ENCODE data around the gene PLPP4. TPM values are rescaled to one million over a fixed set of nuclear protein-coding genes. Genes with fewer than 3 reads are reported as not detected.

The PLPP4 gene
- total RNA-seq, 6 donors from 2014 or later, result 0.20 to 0.54 TPM; not detected in 4

GRCh38 chr10:120601999-120602398 is 145.0 kb downstream of the PLPP4 start:
- no peaks in the 10 kb centered on the region for H3K36me3 ChIP-seq
- no peak overlapping the region for H3K27ac ChIP-seq
- H3K9me3 ChIP-seq, result no peaks in the 10 kb centered on the region
- H3K4me1 ChIP-seq, result no peaks in the 10 kb centered on the region
- H3K27me3 ChIP-seq, result no peaks in the 10 kb centered on the region
- WGBS, 2 donors, result 93 to 96% methylated on average over 2 of the region's 2 CpGs
- TF ChIP-seq, protein P1, sequence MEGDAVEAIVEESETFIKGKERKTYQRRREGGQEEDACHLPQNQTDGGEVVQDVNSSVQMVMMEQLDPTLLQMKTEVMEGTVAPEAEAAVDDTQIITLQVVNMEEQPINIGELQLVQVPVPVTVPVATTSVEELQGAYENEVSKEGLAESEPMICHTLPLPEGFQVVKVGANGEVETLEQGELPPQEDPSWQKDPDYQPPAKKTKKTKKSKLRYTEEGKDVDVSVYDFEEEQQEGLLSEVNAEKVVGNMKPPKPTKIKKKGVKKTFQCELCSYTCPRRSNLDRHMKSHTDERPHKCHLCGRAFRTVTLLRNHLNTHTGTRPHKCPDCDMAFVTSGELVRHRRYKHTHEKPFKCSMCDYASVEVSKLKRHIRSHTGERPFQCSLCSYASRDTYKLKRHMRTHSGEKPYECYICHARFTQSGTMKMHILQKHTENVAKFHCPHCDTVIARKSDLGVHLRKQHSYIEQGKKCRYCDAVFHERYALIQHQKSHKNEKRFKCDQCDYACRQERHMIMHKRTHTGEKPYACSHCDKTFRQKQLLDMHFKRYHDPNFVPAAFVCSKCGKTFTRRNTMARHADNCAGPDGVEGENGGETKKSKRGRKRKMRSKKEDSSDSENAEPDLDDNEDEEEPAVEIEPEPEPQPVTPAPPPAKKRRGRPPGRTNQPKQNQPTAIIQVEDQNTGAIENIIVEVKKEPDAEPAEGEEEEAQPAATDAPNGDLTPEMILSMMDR (IDR thresholded peaks at IDR 0.05), result no peak
- DNase-seq (no peak), ATAC-seq (ENCODE audit: low FRiP score in 2 of 2) (no peak)
- no peak overlapping the region for H3K4me3 ChIP-seq

GRCh38 chr10:120605410-120605809 is 148.4 kb downstream of the PLPP4 start:
- no peaks in the 10 kb centered on the region for H3K36me3 ChIP-seq
- no peak for ATAC-seq (ENCODE audit: low FRiP score in 2 of 2)
- no peaks in the 10 kb centered on the region for H3K9me3 ChIP-seq
- no peaks in the 10 kb centered on the region for H3K4me1 ChIP-seq
- no peak overlapping the region for H3K27ac ChIP-seq
- no peak for TF ChIP-seq EP300 (IDR thresholded peaks at IDR 0.05)
- TF ChIP-seq POLR2A (IDR thresholded peaks at IDR 0.05), result no peak
- no peaks in the 10 kb centered on the region for H3K27me3 ChIP-seq
- DNase-seq, result no peak
- WGBS, 2 donors, result 81 to 82% methylated on average over 3 of the region's 3 CpGs
- H3K4me3 ChIP-seq, result no peak overlapping the region

- TF ChIP-seq POLR2A (IDR thresholded peaks at IDR 0.05), result no peak
- TF ChIP-seq, protein P1 (IDR thresholded peaks at IDR 0.05), result no peak
- no peak for TF ChIP-seq EP300 (IDR thresholded peaks at IDR 0.05)
- TF ChIP-seq POLR2AphosphoS5 (IDR thresholded peaks at IDR 0.05), result no peak
- 79% methylated on average over 5 of the region's 5 CpGs for WGBS, 2 donors
- no peak for ATAC-seq (ENCODE audit: low FRiP score in 2 of 2)
- H3K27ac ChIP-seq, result no peak overlapping the region
- no peaks in the 10 kb centered on the region for H3K4me1 ChIP-seq
- no peak overlapping the region for H3K4me3 ChIP-seq
- no peaks in the 10 kb centered on the region for H3K9me3 ChIP-seq
- H3K27me3 ChIP-seq, result no peaks in the 10 kb centered on the region
- no peaks in the 10 kb centered on the region for H3K36me3 ChIP-seq
- DNase-seq, result no peak
These were observed 149.2 kb downstream of the PLPP4 start for GRCh38 chr10:120606051-120606764.

- DNase-seq (no peak), ATAC-seq (ENCODE audit: low FRiP score in 2 of 2) (peak in 1 of 2 donors; percentile 15)
- 91 to 94% methylated on average over 2 of the region's 2 CpGs for WGBS, 2 donors
- H3K4me1 ChIP-seq, result no peaks in the 10 kb centered on the region
- H3K4me3 ChIP-seq, result no peak overlapping the region
- no peaks in the 10 kb centered on the region for H3K9me3 ChIP-seq
- no peaks in the 10 kb centered on the region for H3K36me3 ChIP-seq
- TF ChIP-seq POLR2A (IDR thresholded peaks at IDR 0.05) (no peak), POLR2AphosphoS5 (IDR thresholded peaks at IDR 0.05) (no peak), EP300 (IDR thresholded peaks at IDR 0.05) (no peak)
- TF ChIP-seq, protein P1 (IDR thresholded peaks at IDR 0.05), result no peak
- H3K27me3 ChIP-seq, result no peaks in the 10 kb centered on the region
- H3K27ac ChIP-seq, result no peak overlapping the region
These were observed 150.1 kb downstream of the PLPP4 start for GRCh38 chr10:120607016-120607709.

GRCh38 chr10:120607710-120608703 is 151.0 kb downstream of the PLPP4 start:
- no peak overlapping the region for H3K27ac ChIP-seq
- 84 to 87% methylated on average over 5 of the region's 5 CpGs for WGBS, 2 donors
- no peaks in the 10 kb centered on the region for H3K27me3 ChIP-seq
- no peak overlapping the region for H3K4me3 ChIP-seq
- no peaks in the 10 kb centered on the region for H3K9me3 ChIP-seq
- H3K4me1 ChIP-seq, result no peaks in the 10 kb centered on the region
- ATAC-seq (ENCODE audit: low FRiP score in 2 of 2), result no peak
- no peaks in the 10 kb centered on the region for H3K36me3 ChIP-seq
- DNase-seq, result no peak
- TF ChIP-seq, protein P1 (IDR thresholded peaks at IDR 0.05), result no peak
- TF ChIP-seq POLR2AphosphoS5 (IDR thresholded peaks at IDR 0.05) (no peak), EP300 (IDR thresholded peaks at IDR 0.05) (no peak), POLR2A (IDR thresholded peaks at IDR 0.05) (no peak)

Data from upper lobe of left lung (tissue), 6 donors.